ENCODE data around the gene DAPK1.

The DAPK1 gene

DNA sequence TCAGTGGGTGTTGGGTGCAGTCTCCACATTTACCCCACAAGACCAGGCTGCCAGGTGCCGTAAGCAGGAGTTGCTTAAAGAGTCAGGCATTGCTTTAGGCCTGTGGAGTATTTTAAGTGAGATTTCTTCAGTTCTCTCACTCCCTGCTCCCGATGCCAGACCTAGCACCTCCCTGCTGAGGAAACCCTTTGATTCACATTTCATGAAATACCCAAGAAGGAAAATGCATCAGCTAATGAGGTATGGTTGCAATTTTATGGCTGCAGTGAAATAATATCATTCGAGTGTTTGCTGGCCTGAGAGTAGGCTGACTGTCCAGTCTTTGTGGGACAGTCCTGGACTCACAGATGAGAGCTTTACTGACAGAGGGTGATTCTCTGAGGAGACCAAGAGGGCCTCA, 160.8 kb downstream of the DAPK1 start:
- Histone ChIP-seq H3K4me2 (ENCODE audit: insufficient read depth, low read length) (no peak overlapping the region), H3K27ac (ENCODE audit: low read length) (no peak overlapping the region), H2AFZ (ENCODE audit: low read depth, low read length) (no peak overlapping the region), H4K20me1 (ENCODE audit: insufficient read depth, low read length) (no peaks in the 10 kb centered on the region), H3K79me2 (ENCODE audit: insufficient read depth, low read length) (no peaks in the 10 kb centered on the region), H3K4me3 (ENCODE audit: low read depth in 1 of 2, low read length in 2 of 2) (no peak overlapping the region), H3K9me3 (ENCODE audit: insufficient read depth, low read length, severe bottlenecking) (no peaks in the 10 kb centered on the region), H3K27me3 (ENCODE audit: insufficient read depth, low read length, poor library complexity) (no peaks in the 10 kb centered on the region), H3K9ac (ENCODE audit: low read depth, low read length) (no peak overlapping the region), H3K36me3 (ENCODE audit: insufficient read depth, low read length) (no peaks in the 10 kb centered on the region), H3K4me1 (ENCODE audit: insufficient read depth, low read length) (no peaks in the 10 kb centered on the region)
- ATAC-seq (ENCODE audit: insufficient read depth, low read depth) (no peak), DNase-seq (no peak)
- TF ChIP-seq EZH2 (IDR thresholded peaks at IDR 0.05; ENCODE audit: borderline replicate concordance, low read depth, low read length, severe bottlenecking) = no peak
- TF ChIP-seq, protein P1, sequence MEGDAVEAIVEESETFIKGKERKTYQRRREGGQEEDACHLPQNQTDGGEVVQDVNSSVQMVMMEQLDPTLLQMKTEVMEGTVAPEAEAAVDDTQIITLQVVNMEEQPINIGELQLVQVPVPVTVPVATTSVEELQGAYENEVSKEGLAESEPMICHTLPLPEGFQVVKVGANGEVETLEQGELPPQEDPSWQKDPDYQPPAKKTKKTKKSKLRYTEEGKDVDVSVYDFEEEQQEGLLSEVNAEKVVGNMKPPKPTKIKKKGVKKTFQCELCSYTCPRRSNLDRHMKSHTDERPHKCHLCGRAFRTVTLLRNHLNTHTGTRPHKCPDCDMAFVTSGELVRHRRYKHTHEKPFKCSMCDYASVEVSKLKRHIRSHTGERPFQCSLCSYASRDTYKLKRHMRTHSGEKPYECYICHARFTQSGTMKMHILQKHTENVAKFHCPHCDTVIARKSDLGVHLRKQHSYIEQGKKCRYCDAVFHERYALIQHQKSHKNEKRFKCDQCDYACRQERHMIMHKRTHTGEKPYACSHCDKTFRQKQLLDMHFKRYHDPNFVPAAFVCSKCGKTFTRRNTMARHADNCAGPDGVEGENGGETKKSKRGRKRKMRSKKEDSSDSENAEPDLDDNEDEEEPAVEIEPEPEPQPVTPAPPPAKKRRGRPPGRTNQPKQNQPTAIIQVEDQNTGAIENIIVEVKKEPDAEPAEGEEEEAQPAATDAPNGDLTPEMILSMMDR (IDR thresholded peaks at IDR 0.05; ENCODE audit: borderline replicate concordance, extremely low read depth, low read length, poor library complexity, severe bottlenecking) = no peak

DNA sequence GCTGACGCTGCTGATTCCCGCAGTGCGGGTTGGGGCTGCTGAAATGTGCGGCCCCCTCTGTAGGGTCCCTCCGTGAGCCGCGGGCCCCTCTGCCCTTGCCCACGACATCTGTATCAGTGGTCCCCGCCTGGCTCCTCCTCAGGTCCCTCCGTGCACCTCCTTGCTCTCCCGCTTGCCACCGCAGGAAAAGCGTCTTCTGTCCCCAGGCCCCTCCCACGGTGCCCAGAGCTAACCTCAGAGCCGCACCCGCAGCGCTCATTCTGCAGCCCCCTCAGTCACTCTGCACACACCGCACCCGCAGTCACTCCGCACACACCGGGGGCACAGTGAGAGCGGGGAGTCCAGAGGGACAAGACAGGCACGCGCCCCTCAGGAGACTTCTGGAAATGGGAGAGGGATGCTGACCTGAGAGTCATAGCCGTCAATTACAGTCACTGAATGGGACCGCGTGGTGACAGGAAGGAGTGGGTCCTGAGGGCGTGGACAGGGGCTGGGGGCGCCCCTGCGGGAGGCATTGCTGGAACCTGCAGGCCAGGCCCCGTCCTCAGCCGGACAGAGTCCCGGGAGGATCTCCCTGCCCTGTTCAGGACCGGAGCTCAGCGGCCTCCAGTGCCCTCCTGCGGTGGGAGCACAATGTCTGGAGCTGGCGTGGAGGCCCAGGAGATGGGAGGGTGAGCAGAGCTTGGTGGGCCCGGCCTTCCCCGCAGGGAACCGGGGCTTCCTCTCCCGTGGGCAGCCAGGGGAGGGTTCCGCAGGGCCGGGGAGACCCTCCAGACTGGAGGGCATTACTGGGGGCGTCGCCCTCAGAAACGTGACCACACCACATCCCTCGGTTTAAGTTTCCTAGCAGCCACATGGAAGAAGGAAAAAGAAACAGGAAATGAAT, 162.1 kb downstream of the DAPK1 start:
- H3K4me1 ChIP-seq (ENCODE audit: insufficient read depth, low read length) = no peaks in the 10 kb centered on the region
- H3K79me2 ChIP-seq (ENCODE audit: insufficient read depth, low read length) = no peaks in the 10 kb centered on the region
- no peaks in the 10 kb centered on the region for H3K36me3 ChIP-seq (ENCODE audit: insufficient read depth, low read length)
- no peak for DNase-seq
- H3K27me3 ChIP-seq (ENCODE audit: insufficient read depth, low read length, poor library complexity) = no peaks in the 10 kb centered on the region
- H3K4me2 ChIP-seq (ENCODE audit: insufficient read depth, low read length) = no peak overlapping the region
- ATAC-seq (ENCODE audit: insufficient read depth, low read depth) = no peak
- H3K9ac ChIP-seq (ENCODE audit: low read depth, low read length) = no peak overlapping the region
- H3K4me3 ChIP-seq (ENCODE audit: low read depth in 1 of 2, low read length in 2 of 2) = no peak overlapping the region
- no peaks in the 10 kb centered on the region for H4K20me1 ChIP-seq (ENCODE audit: insufficient read depth, low read length)
- TF ChIP-seq, protein P1 (IDR thresholded peaks at IDR 0.05; ENCODE audit: borderline replicate concordance, extremely low read depth, low read length, poor library complexity, severe bottlenecking) = no peak
- TF ChIP-seq EZH2 (IDR thresholded peaks at IDR 0.05; ENCODE audit: borderline replicate concordance, low read depth, low read length, severe bottlenecking) = no peak
- H3K27ac ChIP-seq (ENCODE audit: low read length) = no peak overlapping the region
- no peaks in the 10 kb centered on the region for H3K9me3 ChIP-seq (ENCODE audit: insufficient read depth, low read length, severe bottlenecking)
- no peak overlapping the region for H2AFZ ChIP-seq (ENCODE audit: low read depth, low read length)

DNA sequence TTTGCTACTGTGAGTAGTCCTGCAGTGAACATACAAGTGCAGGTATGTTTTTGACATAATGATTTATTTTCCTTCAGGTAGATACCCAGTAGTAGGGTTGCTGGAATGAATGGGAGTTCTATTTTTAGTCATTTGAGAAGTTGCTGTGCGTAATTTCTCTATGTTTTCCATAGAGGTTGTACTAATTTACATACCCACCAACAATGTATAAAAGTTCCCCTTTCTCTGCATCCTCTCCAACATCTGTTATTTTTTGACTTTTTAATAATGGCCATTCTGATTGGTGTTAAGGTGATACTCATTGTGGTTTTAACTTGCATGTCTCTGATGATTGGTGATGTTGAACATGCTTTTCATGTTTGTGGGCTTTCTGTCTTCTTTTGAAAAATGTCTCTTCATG, 163.6 kb downstream of the DAPK1 start:
- Histone ChIP-seq H3K27ac (ENCODE audit: low read length) (no peak overlapping the region), H3K4me1 (ENCODE audit: insufficient read depth, low read length) (no peaks in the 10 kb centered on the region), H3K4me2 (ENCODE audit: insufficient read depth, low read length) (no peak overlapping the region)

More for the DNA sequence above, 163.6 kb downstream of the DAPK1 start:
- TF ChIP-seq, protein P1 (IDR thresholded peaks at IDR 0.05; ENCODE audit: borderline replicate concordance, extremely low read depth, low read length, poor library complexity, severe bottlenecking) = no peak
- no peak for TF ChIP-seq EZH2 (IDR thresholded peaks at IDR 0.05; ENCODE audit: borderline replicate concordance, low read depth, low read length, severe bottlenecking)
- H3K79me2 ChIP-seq (ENCODE audit: insufficient read depth, low read length) = no peaks in the 10 kb centered on the region
- no peak overlapping the region for H3K9ac ChIP-seq (ENCODE audit: low read depth, low read length)
- ATAC-seq (ENCODE audit: insufficient read depth, low read depth) = no peak
- no peaks in the 10 kb centered on the region for H3K27me3 ChIP-seq (ENCODE audit: insufficient read depth, low read length, poor library complexity)
- no peak for DNase-seq
- no peaks in the 10 kb centered on the region for H3K9me3 ChIP-seq (ENCODE audit: insufficient read depth, low read length, severe bottlenecking)
- H4K20me1 ChIP-seq (ENCODE audit: insufficient read depth, low read length) = no peaks in the 10 kb centered on the region
- H3K36me3 ChIP-seq (ENCODE audit: insufficient read depth, low read length) = no peaks in the 10 kb centered on the region
- H2AFZ ChIP-seq (ENCODE audit: low read depth, low read length) = no peak overlapping the region
- H3K4me3 ChIP-seq (ENCODE audit: low read depth in 1 of 2, low read length in 2 of 2) = no peak overlapping the region

All from DND-41 (cell line).